Testis (tissue), 2 donors: Measurements from ENCODE around the gene AP1S3.

Source experiments
- CTCF ChIP-seq, 3 experiments: fragments of 450-650 bp in 2 of 3; fragments of 200-600 bp in 1 of 3; sonication (generic) in 1 of 3; IDR thresholded peaks; one replicate each; pipeline ENCODE4 v1.5.1; 2016 to 2019; ENCODE audit warnings: antibody characterized with exemption in 3 of 3, mild to moderate bottlenecking in 2 of 3, moderate library complexity in 1 of 3
- POLR2A ChIP-seq: fragments of 450-650 bp; IDR thresholded peaks from one replicate; pipeline ENCODE4 v1.6.1; 2017; ENCODE audit warnings: antibody characterized with exemption, mild to moderate bottlenecking, moderate library complexity

GRCh38 chr2:223725986-223726970 is 111.1 kb downstream of the AP1S3 start:
- TF ChIP-seq CTCF (IDR thresholded peaks at IDR 0.05) = no peak
- TF ChIP-seq POLR2A = no peak
